ENCODE data around the gene LMNA. TPM values are rescaled to one million over a fixed set of nuclear protein-coding genes. Genes with fewer than 3 reads are reported as not detected.

Gene LMNA
- total RNA-seq, 1 experiment from 2014 or later: 499 TPM

DNA sequence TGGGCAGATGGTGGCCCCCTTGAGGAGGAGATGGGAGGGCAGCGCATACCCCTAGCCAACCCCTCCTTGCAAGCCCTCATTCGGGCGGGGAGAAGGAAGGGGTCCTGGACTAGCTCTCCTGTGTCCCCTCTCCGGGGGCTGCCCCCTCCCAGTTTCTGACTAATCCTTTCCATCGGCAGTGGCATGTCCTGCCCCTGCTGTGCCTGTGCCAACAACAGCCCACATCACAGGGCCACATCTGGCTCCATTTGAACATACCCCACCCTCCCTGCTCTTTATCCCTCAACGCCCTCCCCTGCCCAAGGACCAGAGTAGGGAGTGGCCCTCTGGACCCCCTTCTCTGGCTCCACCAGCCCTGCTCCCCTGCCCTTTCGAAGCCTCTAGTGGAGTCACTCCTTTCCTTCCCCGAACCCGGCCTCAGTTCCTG lies 11.0 kb upstream of the LMNA start:
- H3K36me3 Mint-ChIP-seq (ENCODE audit: insufficient read depth, unreplicated experiment): peaks cover 36% of the 10 kb centered on the region
- H3K27me3 Mint-ChIP-seq (ENCODE audit: unreplicated experiment): no peaks in the 10 kb centered on the region
- no TSS peak for BruUV-seq (replicated peaks)
- CTCF ChIA-PET: interaction anchor here (19.9 kb wide), 1 partner anchor 24 kb away, joined by 356 read pairs; no protein-coding TSS in a partner anchor
- H3K27ac Mint-ChIP-seq (ENCODE audit: unreplicated experiment): peak overlapping the region; percentile 89
- H3K4me1 Mint-ChIP-seq (ENCODE audit: low read depth, unreplicated experiment): peaks cover 80% of the 10 kb centered on the region
- peak; percentile 54 for DNase-seq
- TF ChIP-seq, protein P1, sequence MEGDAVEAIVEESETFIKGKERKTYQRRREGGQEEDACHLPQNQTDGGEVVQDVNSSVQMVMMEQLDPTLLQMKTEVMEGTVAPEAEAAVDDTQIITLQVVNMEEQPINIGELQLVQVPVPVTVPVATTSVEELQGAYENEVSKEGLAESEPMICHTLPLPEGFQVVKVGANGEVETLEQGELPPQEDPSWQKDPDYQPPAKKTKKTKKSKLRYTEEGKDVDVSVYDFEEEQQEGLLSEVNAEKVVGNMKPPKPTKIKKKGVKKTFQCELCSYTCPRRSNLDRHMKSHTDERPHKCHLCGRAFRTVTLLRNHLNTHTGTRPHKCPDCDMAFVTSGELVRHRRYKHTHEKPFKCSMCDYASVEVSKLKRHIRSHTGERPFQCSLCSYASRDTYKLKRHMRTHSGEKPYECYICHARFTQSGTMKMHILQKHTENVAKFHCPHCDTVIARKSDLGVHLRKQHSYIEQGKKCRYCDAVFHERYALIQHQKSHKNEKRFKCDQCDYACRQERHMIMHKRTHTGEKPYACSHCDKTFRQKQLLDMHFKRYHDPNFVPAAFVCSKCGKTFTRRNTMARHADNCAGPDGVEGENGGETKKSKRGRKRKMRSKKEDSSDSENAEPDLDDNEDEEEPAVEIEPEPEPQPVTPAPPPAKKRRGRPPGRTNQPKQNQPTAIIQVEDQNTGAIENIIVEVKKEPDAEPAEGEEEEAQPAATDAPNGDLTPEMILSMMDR (IDR thresholded peaks at IDR 0.05; ENCODE audit: unreplicated experiment): no peak
- intact Hi-C loops (cut with micrococcal nuclease; ENCODE audit: unreplicated experiment): no loop called here
- H3K9me3 Mint-ChIP-seq (ENCODE audit: low read depth, unreplicated experiment): no peaks in the 10 kb centered on the region
- H3K4me3 Mint-ChIP-seq (ENCODE audit: low read depth, unreplicated experiment): peak overlapping the region; percentile 64

DNA sequence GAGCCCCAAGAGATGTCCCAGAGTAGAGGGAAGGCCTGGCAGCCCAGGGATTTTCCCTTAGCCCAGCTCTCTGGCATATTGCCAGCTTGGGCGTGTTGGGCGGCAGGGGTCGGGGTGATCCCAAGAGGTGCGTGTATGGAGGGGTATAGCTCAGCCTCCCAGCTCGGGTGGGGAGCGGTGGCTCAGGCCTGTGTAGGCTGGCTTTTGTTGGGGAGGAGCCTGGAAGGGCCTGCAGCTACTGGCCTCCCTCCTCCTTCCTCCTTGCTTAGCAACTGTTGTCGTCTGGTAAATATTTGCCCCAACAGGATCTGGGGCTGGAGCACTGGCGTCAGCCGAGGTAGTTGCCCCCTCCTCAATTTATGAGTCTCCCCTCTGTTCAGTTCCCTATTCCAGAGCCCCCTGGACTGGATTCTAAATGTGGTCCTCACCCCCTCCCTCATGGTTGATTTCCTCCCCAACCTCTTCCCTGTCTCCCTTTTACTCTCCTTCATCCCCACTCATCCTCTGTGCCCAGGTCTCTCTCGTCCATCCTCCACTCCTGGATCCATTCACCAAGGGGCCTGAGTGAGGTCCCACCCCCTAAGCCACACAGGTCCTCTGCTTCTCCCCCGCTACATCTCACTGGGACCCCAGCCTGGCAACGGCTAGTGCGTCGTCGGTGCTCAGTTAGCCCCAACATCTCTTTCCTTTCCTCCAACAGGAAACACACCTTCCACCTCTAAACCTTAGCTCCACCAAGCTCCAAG lies 10.3 kb upstream of the LMNA start:
- no TSS peak for BruUV-seq (replicated peaks)
- no peaks in the 10 kb centered on the region for H3K27me3 Mint-ChIP-seq (ENCODE audit: unreplicated experiment)
- H3K4me1 Mint-ChIP-seq (ENCODE audit: low read depth, unreplicated experiment): peaks cover 84% of the 10 kb centered on the region
- H3K27ac Mint-ChIP-seq (ENCODE audit: unreplicated experiment): peak overlapping the region; percentile 89
- CTCF ChIA-PET: interaction anchor here (19.9 kb wide), 1 partner anchor 23 kb away, joined by 356 read pairs; no protein-coding TSS in a partner anchor
- TF ChIP-seq, protein P1 (IDR thresholded peaks at IDR 0.05; ENCODE audit: unreplicated experiment): no peak
- DNase-seq: peak; percentile 88
- no peaks in the 10 kb centered on the region for H3K9me3 Mint-ChIP-seq (ENCODE audit: low read depth, unreplicated experiment)
- intact Hi-C loops (cut with micrococcal nuclease; ENCODE audit: unreplicated experiment): no loop called here
- peaks cover 38% of the 10 kb centered on the region for H3K36me3 Mint-ChIP-seq (ENCODE audit: insufficient read depth, unreplicated experiment)
- H3K4me3 Mint-ChIP-seq (ENCODE audit: low read depth, unreplicated experiment): peak overlapping the region; percentile 64

DNA sequence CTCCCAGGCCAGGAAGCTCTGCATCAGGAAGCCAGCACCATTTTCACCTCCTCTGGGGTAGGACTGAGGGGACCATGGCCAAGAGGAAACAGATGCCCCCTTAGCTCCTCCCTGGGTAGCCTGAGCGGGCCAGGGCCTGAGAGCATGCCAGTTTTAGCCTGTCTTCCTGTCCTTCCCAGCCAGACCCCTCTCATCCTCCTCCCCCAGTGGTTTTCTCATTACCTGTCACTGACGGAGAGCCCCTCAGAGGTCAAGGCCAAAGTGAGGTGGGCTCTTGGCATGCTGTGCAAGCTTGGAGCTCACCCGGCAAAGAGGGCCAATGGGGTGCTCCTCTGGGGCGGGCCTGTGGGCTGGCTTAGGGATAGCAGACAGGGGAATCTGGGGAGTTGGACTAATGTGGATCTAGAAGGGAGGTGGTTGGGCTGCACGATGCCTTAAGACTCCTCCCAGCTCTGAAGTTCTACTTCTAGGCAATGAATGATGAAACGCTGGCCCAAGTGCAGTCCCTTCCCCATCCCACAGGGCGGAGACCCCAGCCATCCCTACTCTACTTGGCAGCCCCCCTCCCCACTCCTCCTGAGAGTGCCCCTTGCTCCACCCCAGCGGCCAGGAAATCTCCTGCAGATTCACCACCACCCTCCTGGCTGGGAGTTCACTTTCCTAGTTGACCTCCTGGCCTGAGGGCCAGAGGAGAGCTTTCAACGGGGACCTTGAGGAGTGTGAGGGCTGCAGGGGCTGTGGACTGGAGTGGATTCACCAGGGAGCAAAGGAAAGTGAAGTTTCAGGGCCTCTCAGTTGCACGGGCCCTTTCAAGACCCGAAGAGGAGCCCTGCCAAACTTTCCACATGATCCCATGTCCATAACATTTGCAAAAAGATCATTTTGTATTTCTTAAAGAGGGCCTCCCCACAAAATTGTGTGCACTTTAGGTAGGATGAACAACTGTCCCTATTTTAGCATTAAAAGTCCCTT lies 9.4 kb upstream of the LMNA start:
- no TSS peak for BruUV-seq (replicated peaks)
- TF ChIP-seq, protein P1 (IDR thresholded peaks at IDR 0.05; ENCODE audit: unreplicated experiment): no peak
- no peaks in the 10 kb centered on the region for H3K27me3 Mint-ChIP-seq (ENCODE audit: unreplicated experiment)
- H3K36me3 Mint-ChIP-seq (ENCODE audit: insufficient read depth, unreplicated experiment): peaks cover 41% of the 10 kb centered on the region
- peaks cover 90% of the 10 kb centered on the region for H3K4me1 Mint-ChIP-seq (ENCODE audit: low read depth, unreplicated experiment)
- H3K27ac Mint-ChIP-seq (ENCODE audit: unreplicated experiment): peak overlapping the region; percentile 89
- H3K4me3 Mint-ChIP-seq (ENCODE audit: low read depth, unreplicated experiment): peak overlapping the region; percentile 64
- H3K9me3 Mint-ChIP-seq (ENCODE audit: low read depth, unreplicated experiment): no peaks in the 10 kb centered on the region
- intact Hi-C loops (cut with micrococcal nuclease; ENCODE audit: unreplicated experiment): no loop called here
- CTCF ChIA-PET: interaction anchor here (0.9 to 19.9 kb wide), 2 partner anchors 11 to 22 kb away, joined by 3 to 356 read pairs; no protein-coding TSS in a partner anchor
- DNase-seq: no peak
